ENCODE data around the gene SH3RF3. TPM values are rescaled to one million over a fixed set of nuclear protein-coding genes. Genes with fewer than 3 reads are reported as not detected.

The SH3RF3 gene
- total RNA-seq, 1 donor from 2014 or later, result 7.9 TPM

- Histone ChIP-seq H3K27ac (replicated peaks) (no peak overlapping the region), H3K9me3 (replicated peaks) (no peaks in the 10 kb centered on the region), H3K4me3 (no peak overlapping the region), H3K4me1 (peaks cover 12% of the 10 kb centered on the region), H3K36me3 (peaks cover 10% of the 10 kb centered on the region), H3K27me3 (ENCODE audit: low read depth) (no peaks in the 10 kb centered on the region)
- no peak for TF ChIP-seq CTCF (IDR thresholded peaks at IDR 0.05; ENCODE audit: borderline replicate concordance)
- DNase-seq, result no peak
- intact Hi-C loops (cut with micrococcal nuclease), result no loop called here
Measured at GRCh38 chr2:109487871-109488655, 359.1 kb downstream of the SH3RF3 start.

GRCh38 chr2:109489296-109489695, 360.3 kb downstream of the SH3RF3 start:
- Histone ChIP-seq H3K27me3 (ENCODE audit: low read depth) (no peaks in the 10 kb centered on the region), H3K27ac (replicated peaks) (no peak overlapping the region), H3K4me3 (no peak overlapping the region), H3K9me3 (replicated peaks) (no peaks in the 10 kb centered on the region), H3K36me3 (peaks cover 10% of the 10 kb centered on the region), H3K4me1 (peaks cover under 1% of the 10 kb centered on the region)
- no peak for TF ChIP-seq CTCF (IDR thresholded peaks at IDR 0.05; ENCODE audit: borderline replicate concordance)
- intact Hi-C loops (cut with micrococcal nuclease), result no loop called here
- no peak for DNase-seq

- no peak overlapping the region for H3K27ac ChIP-seq (replicated peaks)
- intact Hi-C loops (cut with micrococcal nuclease), result no loop called here
Measured at GRCh38 chr2:109493176-109493935, 364.4 kb downstream of the SH3RF3 start.

GRCh38 chr2:109494351-109494750, 365.3 kb downstream of the SH3RF3 start:
- H3K27ac ChIP-seq (replicated peaks), result peak overlapping the region; percentile 46
- H3K27me3 ChIP-seq (ENCODE audit: low read depth), result no peaks in the 10 kb centered on the region
- no peak for DNase-seq
- H3K9me3 ChIP-seq (replicated peaks), result no peaks in the 10 kb centered on the region
- peaks cover 37% of the 10 kb centered on the region for H3K4me1 ChIP-seq
- no peak overlapping the region for H3K4me3 ChIP-seq
- intact Hi-C loops (cut with micrococcal nuclease), result no loop called here
- TF ChIP-seq CTCF (IDR thresholded peaks at IDR 0.05; ENCODE audit: borderline replicate concordance), result no peak
- peaks cover 13% of the 10 kb centered on the region for H3K36me3 ChIP-seq

More at GRCh38 chr2:109493176-109493935, 364.4 kb downstream of the SH3RF3 start:
- Histone ChIP-seq H3K36me3 (peaks cover 13% of the 10 kb centered on the region), H3K4me3 (no peak overlapping the region), H3K27me3 (ENCODE audit: low read depth) (no peaks in the 10 kb centered on the region), H3K4me1 (peaks cover 27% of the 10 kb centered on the region), H3K9me3 (replicated peaks) (no peaks in the 10 kb centered on the region)
- no peak for DNase-seq
- no peak for TF ChIP-seq CTCF (IDR thresholded peaks at IDR 0.05; ENCODE audit: borderline replicate concordance)

GRCh38 chr2:109497463-109497862, 368.5 kb downstream of the SH3RF3 start:
- no peak for DNase-seq

More at GRCh38 chr2:109497463-109497862, 368.5 kb downstream of the SH3RF3 start:
- no peak overlapping the region for H3K4me3 ChIP-seq
- H3K36me3 ChIP-seq, result peaks cover 16% of the 10 kb centered on the region
- intact Hi-C loops (cut with micrococcal nuclease), result no loop called here
- no peaks in the 10 kb centered on the region for H3K9me3 ChIP-seq (replicated peaks)
- peaks cover 44% of the 10 kb centered on the region for H3K4me1 ChIP-seq
- H3K27me3 ChIP-seq (ENCODE audit: low read depth), result no peaks in the 10 kb centered on the region
- no peak for TF ChIP-seq CTCF (IDR thresholded peaks at IDR 0.05; ENCODE audit: borderline replicate concordance)
- peak overlapping the region; percentile 7 for H3K27ac ChIP-seq (replicated peaks)

Measured in left ventricle myocardium inferior (tissue), 1 donor.